K562 (cell line): ENCODE results near the gene PARK7. TPM values are rescaled to one million over a fixed set of nuclear protein-coding genes. Genes with fewer than 3 reads are reported as not detected.

Experiments used
- ARID3B ChIP-seq: fragments of 250-450 bp; sonication (Bioruptor Pico); IDR thresholded peaks from 2 replicates; pipeline ENCODE4 v1.4.0; 2020; ENCODE audit warnings: borderline replicate concordance
- ATF3 ChIP-seq, 2 experiments: fragments of 450-650 bp in 1 of 2; sonication (generic) in 1 of 2; formaldehyde crosslinking in 1 of 2; IDR thresholded peaks in 1 of 2; conservative IDR thresholded peaks in 1 of 2; 2 replicates each; pipeline versions ENCODE4 v1.6.1 to v1.8.1; 2016 to 2023; ENCODE audit warnings: mild to moderate bottlenecking in 2 of 2, moderate library complexity in 2 of 2, inconsistent platforms in 1 of 2, missing genetic modification reagents in 1 of 2
- BDP1 ChIP-seq: IDR thresholded peaks from 3 replicates; pipeline ENCODE4 v1.6.1; 2011; ENCODE audit not compliant: insufficient read length, insufficient read depth
- CBX3 ChIP-seq, 2 experiments: IDR thresholded peaks; 1 replicate in 1 of 2; 2 replicates in 1 of 2; pipeline ENCODE4 v1.6.1; 2012; ENCODE audit warnings: inconsistent platforms in 2 of 2, low read length in 2 of 2, borderline replicate concordance in 1 of 2, control low read depth in 1 of 2
- CEBPB ChIP-seq: fragments of 450-650 bp; IDR thresholded peaks from 2 replicates; pipeline ENCODE4 v1.6.1; 2016; ENCODE audit warnings: missing genetic modification characterization, missing compliant biosample characterization
- EWSR1 ChIP-seq: fragments of 450-650 bp; IDR thresholded peaks from 2 replicates; pipeline ENCODE4 v1.6.1; 2018; ENCODE audit warnings: borderline replicate concordance, mild to moderate bottlenecking, low read depth, moderate library complexity; ENCODE audit not compliant: partially characterized antibody
- GTF2F1 ChIP-seq: IDR thresholded peaks from 2 replicates; pipeline ENCODE4 v1.6.1; 2011; ENCODE audit warnings: low read depth, low read length, improper control_type of control experiment
- HES1 ChIP-seq: fragments of 450-650 bp; IDR thresholded peaks from 2 replicates; pipeline ENCODE4 v1.6.1; 2016; ENCODE audit warnings: low read depth, mild to moderate bottlenecking, moderate library complexity
- NR2C2 ChIP-seq, 2 experiments: fragments of 200-800 bp in 1 of 2; sonication (Bioruptor generic) in 1 of 2; sonication (generic) in 1 of 2; formaldehyde crosslinking in 1 of 2; IDR thresholded peaks; 2 replicates each; pipeline versions ENCODE4 v1.6.1 to v1.8.0; 2016 to 2022; ENCODE audit warnings: mild to moderate bottlenecking in 1 of 2, missing compliant biosample characterization in 1 of 2, missing genetic modification characterization in 1 of 2, missing genetic modification reagents in 1 of 2
- NR4A1 ChIP-seq, 2 experiments: fragments of 250-450 bp in 1 of 2; fragments of 450-650 bp in 1 of 2; sonication (Bioruptor Pico) in 1 of 2; IDR thresholded peaks; 2 replicates each; pipeline versions ENCODE4 v1.4.0 to v1.6.1; 2016 to 2020; ENCODE audit warnings: mild to moderate bottlenecking in 2 of 2, missing compliant biosample characterization in 1 of 2, missing genetic modification characterization in 1 of 2, moderate library complexity in 1 of 2
- PCBP1 ChIP-seq: fragments of 200-400 bp; formaldehyde crosslinking; IDR thresholded peaks from 2 replicates; pipeline ENCODE4 v1.6.1; 2018; ENCODE audit warnings: mild to moderate bottlenecking, low read depth, low read length; ENCODE audit not compliant: poor library complexity, severe bottlenecking
- POLR2G ChIP-seq: fragments of 200-400 bp; formaldehyde crosslinking; IDR thresholded peaks from 2 replicates; pipeline ENCODE4 v1.6.1; 2017; ENCODE audit warnings: low read depth, mild to moderate bottlenecking, antibody characterized with exemption, low read length, moderate library complexity
- RAD51 ChIP-seq: fragments of 450-650 bp; IDR thresholded peaks from 2 replicates; pipeline ENCODE4 v1.7.1; 2016; ENCODE audit warnings: low read depth, mild to moderate bottlenecking, borderline replicate concordance
- SREBF2 ChIP-seq: sonication (generic); formaldehyde crosslinking; IDR thresholded peaks from 2 replicates; pipeline ENCODE4 v1.4.0; 2020; ENCODE audit warnings: mild to moderate bottlenecking, missing genetic modification reagents
- SRSF3 ChIP-seq: fragments of 200-400 bp; formaldehyde crosslinking; IDR thresholded peaks from 2 replicates; pipeline ENCODE4 v1.6.1; 2016; ENCODE audit warnings: mild to moderate bottlenecking, low read length, moderate library complexity; ENCODE audit not compliant: insufficient read depth
- STAT5A ChIP-seq: IDR thresholded peaks from 2 replicates; pipeline ENCODE4 v1.6.1; 2012; ENCODE audit warnings: low read length, inconsistent platforms, borderline replicate concordance
- TAF9B ChIP-seq: fragments of 450-650 bp; IDR thresholded peaks from 2 replicates; pipeline ENCODE4 v1.6.1; 2018; ENCODE audit warnings: mild to moderate bottlenecking; ENCODE audit not compliant: partially characterized antibody
- ZFX ChIP-seq: sonication (generic); formaldehyde crosslinking; IDR thresholded peaks from 2 replicates; pipeline ENCODE4 v1.8.0; 2022; ENCODE audit warnings: mild to moderate bottlenecking, missing genetic modification reagents, moderate library complexity
- ZKSCAN1 ChIP-seq: fragments of 150-350 bp; IDR thresholded peaks from 2 replicates; pipeline ENCODE4 v1.6.1; 2016; ENCODE audit warnings: low read depth, low read length
- ZNF512 ChIP-seq: IDR thresholded peaks from 2 replicates; pipeline ENCODE4 v1.6.1; 2016; ENCODE audit warnings: missing genetic modification characterization, missing compliant biosample characterization
- ZNF584 ChIP-seq: fragments of 200-800 bp; sonication (Bioruptor generic); IDR thresholded peaks from 2 replicates; pipeline ENCODE4 v1.6.1; 2016; ENCODE audit warnings: low read depth, mild to moderate bottlenecking, missing genetic modification characterization, missing compliant biosample characterization
- polyA plus RNA-seq, 8 experiments: library from polyadenylated mRNA; depleted of rRNA in 4 of 8; stranded (reverse) in 5 of 8; unstranded in 3 of 8; fragments of >200 nt; fragmentation: Nextera tagmentation in 2 of 8; fragmentation: Illumina TruSeq in 1 of 8; extraction: Ambion mirVana in 2 of 8; extraction: Trizol in 1 of 8; gene quantifications; 2 replicates each; pipeline versions ENCODE4 v1.2.1 to v1.2.3, GENCODE V29; 2011 to 2014; ENCODE audit warnings: inconsistent platforms in 1 of 8, missing spikeins in 1 of 8
- total RNA-seq, 7 experiments: library from RNA; depleted of rRNA in 6 of 7; stranded (reverse); fragments of >200 nt in 6 of 7; fragmentation: Illumina TruSeq in 2 of 7; extraction: Trizol in 2 of 7; gene quantifications; 2 replicates each; pipeline versions ENCODE4 v1.2.1 to v1.2.3, GENCODE V29; 2011 to 2021; ENCODE audit warnings: low replicate concordance in 1 of 7

PARK7 gene
- total and polyA plus RNA-seq, 9 of the 15 experiments (the other 6 are each of a cell fraction or from before 2014, with no cell fraction given): 374 to 1,298 (median 484) TPM

GRCh38 chr1:7953850-7954609 lies 7.5 kb upstream of the PARK7 start (continued):
- TF ChIP-seq STAT5A (no peak), PCBP1 (peak; percentile 80), EWSR1 (no peak), RAD51 (0 out of 2 replicates have a peak, but pooled peaks have one; percentile 21), ZFX (CRISPR knock-in tag) (peak; percentile 99), CEBPB (tag) (no peak), ZNF584 (CRISPR knock-in tag) (no peak), GTF2F1 (peak; percentile 43; the same call in 1 of the 2 replicates), SREBF2 (no peak), POLR2G (peak; percentile 97), ZNF512 (tag) (no peak), NR2C2 (CRISPR knock-in tag; IDR thresholded peaks at IDR 0.05) (peak; percentile 94), NR2C2 (tag; IDR thresholded peaks at IDR 0.05) (peak; percentile 99), BDP1 (no peak), NR4A1 (CRISPR knock-in tag; IDR thresholded peaks at IDR 0.05) (no peak), NR4A1 (tag; IDR thresholded peaks at IDR 0.05) (0 out of 2 replicates have a peak, but pooled peaks have one; percentile 46), ZKSCAN1 (peak; percentile 35; the same call in 1 of the 2 replicates), HES1 (no peak), CBX3 (IDR thresholded peaks at IDR 0.05; ENCODE audit: borderline replicate concordance in 1 of 2, low read length in 2 of 2) (peak; percentile 34 to 85), ARID3B (0 out of 2 replicates have a peak, but pooled peaks have one; percentile 20), ATF3 (IDR thresholded peaks at IDR 0.05) (peak; percentile 43; the same call in 1 of the 2 replicates), ATF3 (CRISPR knock-in tag; conservative IDR thresholded peaks at IDR 0.05) (peak; percentile 82; the same call in 1 of the 2 replicates), TAF9B (peak; percentile 73), SRSF3 (no peak)
